Measurements from ENCODE around the gene ZNF579. TPM values are rescaled to one million over a fixed set of nuclear protein-coding genes. Genes with fewer than 3 reads are reported as not detected.
"Not testable (repeated sequence)": the region's sequence is repeated elsewhere in the genome, so short reads cannot be mapped to it uniquely, and the experiment has no call there.

The ZNF579 gene
- polyA plus RNA-seq, 5 donors, result 10.0 to 20.2 (median 13.7) TPM

GRCh38 chr19:55597501-55597921 lies 16.9 kb upstream of the ZNF579 start:
- DNase-seq, result no peak

- DNase-seq, result no peak
Measured at GRCh38 chr19:55596304-55596703, 15.7 kb upstream of the ZNF579 start.

GRCh38 chr19:55594996-55595545 lies 14.4 kb upstream of the ZNF579 start:
- no peak for DNase-seq

GRCh38 chr19:55593096-55593772 lies 12.6 kb upstream of the ZNF579 start:
- no peak for DNase-seq

- no peak for DNase-seq
Measured at GRCh38 chr19:55592391-55593090, 11.9 kb upstream of the ZNF579 start.

GRCh38 chr19:55591555-55591954 lies 10.9 kb upstream of the ZNF579 start:
- DNase-seq, result no peak

- DNase-seq, result no peak
Measured at GRCh38 chr19:55590617-55591016, 10.0 kb upstream of the ZNF579 start.

GRCh38 chr19:55590109-55590508 lies 9.5 kb upstream of the ZNF579 start:
- no peak for DNase-seq

- DNase-seq, result no peak
Measured at GRCh38 chr19:55588738-55589137, 8.1 kb upstream of the ZNF579 start.

- peak; percentile 89 for DNase-seq
Measured at GRCh38 chr19:55586976-55587668, 6.5 kb upstream of the ZNF579 start.

- peak; percentile 73 to 80 for DNase-seq
Measured at GRCh38 chr19:55585658-55586339, 5.2 kb upstream of the ZNF579 start.

GRCh38 chr19:55584871-55585270 lies 4.2 kb upstream of the ZNF579 start:
- no peak for DNase-seq

GRCh38 chr19:55583897-55584296 lies 3.2 kb upstream of the ZNF579 start:
- not testable (repeated sequence) for DNase-seq

GRCh38 chr19:55582284-55582683 lies 1.6 kb upstream of the ZNF579 start:
- DNase-seq, result not testable (repeated sequence)

- DNase-seq, result no peak
Measured at GRCh38 chr19:55581823-55582223, 1.2 kb upstream of the ZNF579 start.

GRCh38 chr19:55581145-55581822 lies 636 bp upstream of the ZNF579 start:
- no peak for DNase-seq

GRCh38 chr19:55579766-55580621 lies 654 bp downstream of the ZNF579 start:
- no peak for DNase-seq

- no peak for DNase-seq
Measured at GRCh38 chr19:55578761-55579747, 1.6 kb downstream of the ZNF579 start.

All from right lung (tissue), 5 donors.